ENCODE measurements around the gene DCAF15.

DNA sequence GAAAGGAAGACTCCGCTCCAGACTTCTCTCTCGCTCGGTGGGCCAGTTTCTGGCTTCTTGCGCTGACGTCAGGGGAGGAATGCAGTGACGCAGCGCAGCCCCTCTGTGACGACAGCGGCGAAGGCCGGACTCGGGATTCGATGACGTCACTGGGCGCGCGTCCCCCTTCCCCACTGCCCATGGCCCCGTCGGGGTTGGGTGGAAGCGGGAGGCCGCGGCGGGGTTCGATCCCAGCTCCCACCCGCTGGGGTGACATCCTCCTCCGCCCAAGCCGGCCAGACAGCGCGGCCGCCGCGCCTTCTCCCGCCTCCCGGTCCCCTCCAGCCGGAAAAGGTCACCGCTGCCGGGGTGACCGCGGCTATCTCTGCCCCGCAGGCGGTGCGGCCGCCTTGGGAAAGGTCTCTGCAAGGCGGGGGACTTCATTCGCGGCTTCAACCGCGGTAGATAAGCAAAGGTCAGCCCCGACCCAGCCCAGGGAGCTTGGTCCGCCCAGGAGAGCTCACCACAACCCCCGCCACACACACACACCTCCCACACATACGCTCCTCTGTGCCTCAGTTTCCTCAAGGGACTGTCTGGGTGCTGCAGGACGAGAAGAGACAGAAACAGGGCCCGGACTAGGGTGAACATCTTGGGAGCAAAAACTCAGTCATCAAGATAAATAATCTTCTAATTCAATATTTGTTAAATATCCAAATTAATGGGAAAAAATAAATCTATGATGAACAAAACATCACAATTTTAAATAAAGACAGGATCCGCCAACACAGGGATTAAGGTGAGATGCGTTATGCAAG, 54.7 kb downstream of the DCAF15 start:
- TF ChIP-seq, protein P1, sequence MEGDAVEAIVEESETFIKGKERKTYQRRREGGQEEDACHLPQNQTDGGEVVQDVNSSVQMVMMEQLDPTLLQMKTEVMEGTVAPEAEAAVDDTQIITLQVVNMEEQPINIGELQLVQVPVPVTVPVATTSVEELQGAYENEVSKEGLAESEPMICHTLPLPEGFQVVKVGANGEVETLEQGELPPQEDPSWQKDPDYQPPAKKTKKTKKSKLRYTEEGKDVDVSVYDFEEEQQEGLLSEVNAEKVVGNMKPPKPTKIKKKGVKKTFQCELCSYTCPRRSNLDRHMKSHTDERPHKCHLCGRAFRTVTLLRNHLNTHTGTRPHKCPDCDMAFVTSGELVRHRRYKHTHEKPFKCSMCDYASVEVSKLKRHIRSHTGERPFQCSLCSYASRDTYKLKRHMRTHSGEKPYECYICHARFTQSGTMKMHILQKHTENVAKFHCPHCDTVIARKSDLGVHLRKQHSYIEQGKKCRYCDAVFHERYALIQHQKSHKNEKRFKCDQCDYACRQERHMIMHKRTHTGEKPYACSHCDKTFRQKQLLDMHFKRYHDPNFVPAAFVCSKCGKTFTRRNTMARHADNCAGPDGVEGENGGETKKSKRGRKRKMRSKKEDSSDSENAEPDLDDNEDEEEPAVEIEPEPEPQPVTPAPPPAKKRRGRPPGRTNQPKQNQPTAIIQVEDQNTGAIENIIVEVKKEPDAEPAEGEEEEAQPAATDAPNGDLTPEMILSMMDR (IDR thresholded peaks at IDR 0.05) = no peak
- TF ChIP-seq POLR2A (IDR thresholded peaks at IDR 0.05) (peak in 1 of 2 donors; percentile 24), POLR2AphosphoS5 (IDR thresholded peaks at IDR 0.05; ENCODE audit: insufficient read depth in 1 of 2, low read depth in 1 of 2) (peak in 1 of 2 donors; percentile 94)
